Pons (tissue), 1 donor: Measurements from ENCODE around the gene FBXO3.
A peak's percentile ranks its signal among the peaks of the same experiment; 100 is the strongest.
"Not testable (repeated sequence)": the region's sequence is repeated elsewhere in the genome, so short reads cannot be mapped to it uniquely, and the experiment has no call there.

Source experiments
- DNase-seq: peaks from one replicate; pipeline ENCODE4 v3.0.0-alpha.2; 2016; ENCODE audit warnings: low spot score

The FBXO3 gene

GRCh38 chr11:33729072-33729664 is 45.2 kb downstream of the FBXO3 start:
- not testable (repeated sequence) for DNase-seq

GRCh38 chr11:33727539-33727938 is 46.8 kb downstream of the FBXO3 start:
- not testable (repeated sequence) for DNase-seq

GRCh38 chr11:33725496-33725895 is 48.8 kb downstream of the FBXO3 start:
- no peak for DNase-seq

GRCh38 chr11:33724644-33725035 is 49.7 kb downstream of the FBXO3 start:
- peak; percentile 84 for DNase-seq

GRCh38 chr11:33723238-33723881 is 51.0 kb downstream of the FBXO3 start:
- DNase-seq = no peak

DNA sequence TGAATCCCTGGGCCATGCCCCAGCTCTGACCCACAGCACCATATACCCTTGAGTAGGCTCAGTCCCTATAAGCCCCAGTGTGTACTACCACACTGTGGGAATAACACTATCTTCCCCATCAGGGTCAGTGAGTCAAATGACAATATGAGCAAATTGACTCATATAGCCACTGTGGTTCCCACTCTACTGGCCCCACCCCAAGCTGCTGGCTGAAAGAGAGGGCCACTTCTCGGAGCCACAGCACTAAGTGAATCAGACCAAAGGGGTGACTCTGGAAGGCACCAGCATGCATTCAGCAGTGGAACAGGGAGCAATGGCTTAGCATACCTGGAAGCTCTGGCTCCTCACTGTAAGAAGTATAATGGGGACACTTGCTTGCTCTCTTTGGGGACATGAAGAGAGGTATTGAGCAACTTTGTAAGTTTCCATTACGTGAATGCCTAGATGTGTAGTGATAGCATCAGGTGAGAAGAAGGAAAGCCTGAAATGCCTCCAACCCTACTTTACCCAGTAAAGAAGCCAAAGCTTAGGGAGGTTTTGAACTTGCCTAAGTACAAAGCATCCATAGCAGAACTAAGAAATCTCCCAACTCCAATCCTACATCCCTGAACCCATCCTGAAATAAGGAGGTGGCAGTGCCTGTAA is 51.6 kb downstream of the FBXO3 start:
- DNase-seq = no peak

GRCh38 chr11:33721984-33722383 is 52.3 kb downstream of the FBXO3 start:
- no peak for DNase-seq

GRCh38 chr11:33721426-33721825 is 52.9 kb downstream of the FBXO3 start:
- no peak for DNase-seq

DNA sequence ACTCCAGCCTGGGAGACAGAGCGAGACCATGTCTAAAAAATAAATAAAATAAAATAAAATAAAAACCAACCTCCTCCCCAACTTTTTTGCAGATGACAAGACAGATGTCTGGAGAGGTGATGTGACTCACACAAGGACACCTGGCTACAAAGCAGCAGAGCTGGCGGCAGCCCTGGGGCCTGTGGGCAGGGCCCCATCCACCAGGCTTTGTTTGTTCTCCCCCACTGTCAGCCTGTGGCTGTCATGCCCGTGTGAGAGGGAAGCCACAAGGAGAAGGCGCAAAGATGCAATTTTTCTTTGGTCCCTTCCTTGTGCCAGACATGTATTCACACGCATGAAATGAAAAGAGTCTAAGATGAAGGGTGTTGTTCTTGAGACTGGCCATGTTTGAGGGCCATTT is 54.7 kb downstream of the FBXO3 start:
- no peak for DNase-seq

DNA sequence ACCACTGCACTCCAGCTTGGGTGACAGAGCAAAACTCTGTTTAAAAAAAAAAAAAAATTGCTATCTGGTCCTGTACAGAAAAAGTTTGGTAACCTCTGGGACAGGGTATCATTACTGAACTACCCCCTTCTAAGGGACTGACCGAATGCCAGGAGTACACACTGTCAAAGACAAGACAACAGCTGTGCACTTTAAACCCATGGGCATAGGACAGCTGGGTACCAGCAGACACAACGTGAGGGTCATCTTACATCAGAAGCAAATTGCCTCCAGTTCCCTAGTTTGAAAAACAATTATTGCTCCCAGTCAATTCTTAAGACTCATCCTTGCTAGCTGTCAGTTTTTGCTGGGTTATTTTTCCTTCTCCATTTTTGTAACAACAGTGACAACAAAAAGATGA is 55.9 kb downstream of the FBXO3 start:
- no peak for DNase-seq

DNA sequence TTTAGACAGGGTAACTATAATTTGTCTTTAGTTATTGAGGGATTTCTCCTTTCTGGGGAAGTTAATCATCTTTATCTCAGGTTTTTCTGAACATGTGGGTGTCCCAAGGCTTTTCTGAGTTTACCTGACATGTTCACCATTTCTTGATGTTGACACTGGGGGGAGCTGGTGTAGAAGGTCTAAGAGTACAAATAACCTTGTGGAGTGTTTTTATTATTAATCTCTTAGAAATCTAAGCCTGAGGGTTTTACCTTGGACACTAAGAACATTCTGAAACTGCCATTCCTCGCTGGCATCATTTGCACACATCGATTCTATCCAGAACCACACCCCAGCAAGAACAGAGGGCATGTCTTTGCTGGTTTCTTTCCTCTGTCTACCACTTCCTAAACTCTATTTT is 58.1 kb downstream of the FBXO3 start:
- no peak for DNase-seq

GRCh38 chr11:33713856-33714398 is 60.4 kb downstream of the FBXO3 start:
- no peak for DNase-seq

DNA sequence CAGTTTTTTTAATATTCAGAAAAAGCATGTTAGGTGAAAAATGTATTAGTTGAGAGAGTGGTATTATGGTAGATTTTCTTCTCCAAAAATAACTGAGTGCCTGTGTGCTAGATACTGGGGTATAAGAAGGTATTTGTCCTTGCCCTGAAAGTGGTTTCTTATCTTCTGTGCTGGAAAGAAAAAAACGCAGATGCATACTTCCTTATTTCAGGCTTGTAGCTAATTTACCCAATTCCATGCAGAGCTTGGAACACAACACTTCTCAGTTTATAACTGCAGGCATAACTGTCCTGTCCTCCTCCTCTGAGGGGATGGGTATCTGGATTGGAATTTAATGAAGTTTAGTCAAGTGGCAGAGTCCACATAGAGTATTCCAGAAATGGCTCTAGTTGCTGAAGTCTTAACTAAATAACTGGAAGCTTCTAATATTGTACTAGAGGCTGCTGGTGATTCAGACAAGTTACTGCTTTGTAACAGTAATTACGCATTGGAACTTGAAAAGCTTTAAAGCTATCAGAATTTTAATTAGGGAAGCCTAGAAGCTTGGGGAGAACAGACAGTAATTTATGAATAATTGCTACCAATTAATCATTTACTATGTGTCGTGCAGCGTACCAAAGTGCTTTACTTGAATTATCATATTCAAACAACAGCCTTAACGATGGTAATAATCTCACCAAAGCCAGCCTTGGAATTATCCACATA is 61.0 kb downstream of the FBXO3 start:
- DNase-seq = no peak

DNA sequence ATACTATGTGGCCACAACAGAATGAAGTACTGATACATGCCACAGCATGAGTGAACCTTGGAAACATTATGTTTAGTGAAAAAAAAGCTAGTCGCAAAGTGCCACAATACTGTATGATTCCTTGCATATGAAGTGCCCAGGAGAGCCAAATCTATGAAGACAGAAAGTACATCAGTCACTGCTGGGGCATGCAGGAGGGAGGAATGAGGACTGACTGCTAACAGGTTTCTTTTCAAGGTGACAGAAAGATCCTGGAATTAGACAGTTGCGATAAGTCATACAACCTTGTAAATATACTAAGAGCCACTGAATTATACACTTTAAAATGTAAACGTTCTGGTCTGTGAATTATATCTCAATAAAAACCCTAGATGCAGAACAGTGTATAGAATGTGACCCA is 61.9 kb downstream of the FBXO3 start:
- no peak for DNase-seq

GRCh38 chr11:33709466-33709865 is 64.9 kb downstream of the FBXO3 start:
- DNase-seq = no peak

DNA sequence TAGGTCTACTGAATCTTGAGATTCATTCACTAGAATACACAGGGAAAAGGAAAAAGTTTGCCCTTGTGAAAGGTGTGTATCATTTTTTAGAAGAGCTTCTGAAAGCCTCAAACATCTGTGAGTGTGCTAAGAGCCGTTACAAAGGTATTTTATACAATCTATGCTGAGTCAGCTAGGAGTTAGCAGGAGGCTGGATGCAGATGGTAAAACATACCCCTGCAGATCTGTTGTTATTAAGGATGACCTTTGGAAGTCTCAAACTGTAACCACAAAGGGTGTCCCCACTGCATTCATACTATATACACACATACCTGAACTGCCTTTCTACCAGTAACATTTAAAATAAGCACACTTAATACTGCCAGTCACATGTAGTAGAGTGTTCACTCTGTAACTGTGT is 65.3 kb downstream of the FBXO3 start:
- no peak for DNase-seq

DNA sequence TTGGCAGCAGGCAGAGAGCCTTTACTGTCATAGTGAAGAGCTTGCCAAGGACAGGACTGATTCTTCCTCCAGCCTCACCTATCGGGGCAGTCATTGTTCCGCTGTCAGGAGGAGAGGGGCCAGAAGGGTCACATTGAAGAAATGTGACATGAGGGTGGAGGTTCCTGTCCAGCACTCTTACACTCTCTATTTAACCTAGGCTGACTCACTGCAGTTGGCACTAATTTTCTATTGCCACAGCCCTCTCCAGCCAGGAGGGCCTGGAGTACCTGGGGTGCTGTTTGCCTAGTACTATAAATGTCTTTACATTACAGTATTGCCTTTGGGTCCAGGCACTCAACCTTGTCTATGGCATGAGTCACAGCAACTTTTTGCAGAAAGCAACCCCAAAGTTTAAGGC is 66.5 kb downstream of the FBXO3 start:
- DNase-seq = not testable (repeated sequence)

GRCh38 chr11:33706966-33707365 is 67.4 kb downstream of the FBXO3 start:
- DNase-seq = no peak

GRCh38 chr11:33706546-33706945 is 67.8 kb downstream of the FBXO3 start:
- no peak for DNase-seq

DNA sequence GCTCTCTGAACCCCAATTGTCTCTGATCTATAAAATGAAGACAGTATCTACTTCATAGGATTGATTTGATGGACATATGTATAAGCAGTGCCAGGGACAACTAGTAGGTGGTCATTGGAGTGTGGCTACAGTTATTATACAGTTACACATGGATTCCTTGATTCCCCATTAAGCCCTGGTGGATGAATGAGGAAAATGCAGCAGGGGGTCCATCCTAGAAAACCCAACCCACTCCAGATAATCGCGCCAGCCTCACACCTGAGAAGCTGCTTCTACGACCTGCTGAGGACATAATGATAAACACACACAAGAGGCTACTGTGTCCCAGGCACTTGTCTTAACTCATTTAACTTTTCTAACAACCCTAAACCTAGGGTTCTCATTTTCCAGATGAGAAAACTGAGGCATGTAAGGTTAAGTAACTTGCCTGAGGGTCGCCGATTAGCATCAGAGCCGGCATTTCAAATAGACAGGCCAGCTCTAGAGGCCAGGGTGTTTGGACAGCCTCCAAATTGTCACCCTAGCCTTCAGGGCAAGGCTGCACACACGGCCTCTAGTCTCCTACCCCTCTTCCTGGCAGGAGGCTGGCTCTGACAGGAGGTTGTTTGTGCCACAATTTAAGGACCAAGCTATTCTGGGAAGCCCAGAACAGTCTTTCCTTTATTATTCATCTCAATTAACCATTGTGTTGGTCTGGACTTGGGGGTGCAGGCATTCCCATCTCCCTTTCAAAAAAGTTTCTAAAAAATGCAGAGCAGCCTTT is 69.9 kb downstream of the FBXO3 start:
- DNase-seq = peak; percentile 87

DNA sequence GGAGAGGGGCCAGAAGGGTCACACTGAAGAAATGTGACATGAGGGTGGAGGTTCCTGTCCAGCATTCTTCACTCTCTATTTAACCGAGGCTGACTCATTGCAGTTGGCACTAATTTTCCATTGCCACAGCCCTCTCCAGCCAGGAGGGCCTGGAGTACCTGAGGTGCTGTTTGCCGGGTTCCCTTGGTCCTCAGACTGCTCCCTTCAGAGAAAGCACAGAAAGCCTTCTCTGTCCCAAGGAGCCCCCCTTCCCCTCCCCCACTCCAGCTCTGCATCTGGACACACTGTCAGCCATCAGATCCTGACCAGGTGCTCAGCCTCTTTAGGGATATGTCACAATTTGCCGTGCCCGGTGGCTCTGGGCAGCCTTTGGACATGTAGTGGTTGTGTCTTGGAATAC is 70.5 kb downstream of the FBXO3 start:
- no peak for DNase-seq

DNA sequence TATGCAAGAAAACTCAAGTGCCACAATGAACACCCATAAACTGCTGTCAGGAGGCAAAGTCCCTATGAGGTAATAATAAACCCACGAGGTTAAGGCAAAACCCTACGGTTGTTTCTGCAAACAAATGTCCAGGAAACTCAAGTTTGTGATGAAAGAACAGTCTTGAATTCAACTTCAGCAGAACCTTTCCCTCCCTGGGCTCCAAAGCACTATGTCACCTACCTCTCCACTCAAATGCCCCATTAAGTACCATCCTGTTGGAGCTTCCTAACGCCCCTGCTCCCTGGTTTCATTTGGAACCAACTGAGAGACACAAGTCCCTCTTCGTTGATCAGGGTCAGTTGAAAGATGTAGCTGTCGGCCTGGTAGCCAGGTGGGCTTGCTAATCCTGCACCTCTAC is 71.1 kb downstream of the FBXO3 start:
- DNase-seq = no peak
